Measurements from ENCODE around the gene OR5AN1.
"Not testable (repeated sequence)": the region's sequence is repeated elsewhere in the genome, so short reads cannot be mapped to it uniquely, and the experiment has no call there.

The OR5AN1 gene, protein sequence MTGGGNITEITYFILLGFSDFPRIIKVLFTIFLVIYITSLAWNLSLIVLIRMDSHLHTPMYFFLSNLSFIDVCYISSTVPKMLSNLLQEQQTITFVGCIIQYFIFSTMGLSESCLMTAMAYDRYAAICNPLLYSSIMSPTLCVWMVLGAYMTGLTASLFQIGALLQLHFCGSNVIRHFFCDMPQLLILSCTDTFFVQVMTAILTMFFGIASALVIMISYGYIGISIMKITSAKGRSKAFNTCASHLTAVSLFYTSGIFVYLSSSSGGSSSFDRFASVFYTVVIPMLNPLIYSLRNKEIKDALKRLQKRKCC

DNA sequence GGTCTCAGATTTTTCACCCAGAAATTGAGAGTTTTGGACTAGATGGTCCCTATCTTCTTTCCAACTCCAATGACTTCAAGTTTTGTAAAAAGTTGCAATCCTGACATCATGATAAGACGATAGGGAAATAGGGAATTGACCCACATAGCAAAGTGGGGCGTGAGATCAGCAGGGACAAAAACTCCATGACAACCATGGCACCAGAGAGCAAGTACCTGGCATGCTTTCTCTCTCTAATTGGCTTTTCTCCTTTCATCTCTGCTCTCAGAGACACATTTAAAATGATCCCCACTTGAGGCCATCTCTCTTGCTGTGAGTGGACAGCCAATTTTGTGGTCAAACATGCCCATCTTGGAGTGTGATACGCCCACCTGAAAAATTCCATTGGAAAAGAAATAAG, at the start of gene OR5AN1:
Gene OR5AN1 (plus strand): TSS at position 301 of the 400 bp plus-strand sequence. CDS start 5,564 bp downstream, outside the sequence.
- DNase-seq: no peak

DNA sequence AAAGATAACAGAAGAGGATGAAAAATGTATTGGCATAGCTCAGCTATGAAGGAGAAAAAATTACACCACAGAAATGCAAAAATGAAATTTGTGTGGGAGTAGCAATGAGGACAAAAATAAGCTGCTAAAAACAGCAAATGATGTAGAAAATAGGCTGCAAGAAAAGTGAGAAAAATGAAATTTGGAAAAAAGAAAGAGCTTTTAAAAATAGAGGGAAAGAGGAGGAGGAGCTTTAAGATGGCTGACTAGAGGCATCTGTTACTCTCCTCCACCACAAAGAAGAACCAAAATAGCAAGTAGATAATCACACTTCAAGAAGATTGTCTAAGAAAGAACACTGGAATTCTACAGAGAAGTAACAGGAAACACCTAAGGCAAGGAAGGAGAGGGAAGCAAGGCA, 23.7 kb upstream of the OR5AN1 start:
- no peak for DNase-seq

DNA sequence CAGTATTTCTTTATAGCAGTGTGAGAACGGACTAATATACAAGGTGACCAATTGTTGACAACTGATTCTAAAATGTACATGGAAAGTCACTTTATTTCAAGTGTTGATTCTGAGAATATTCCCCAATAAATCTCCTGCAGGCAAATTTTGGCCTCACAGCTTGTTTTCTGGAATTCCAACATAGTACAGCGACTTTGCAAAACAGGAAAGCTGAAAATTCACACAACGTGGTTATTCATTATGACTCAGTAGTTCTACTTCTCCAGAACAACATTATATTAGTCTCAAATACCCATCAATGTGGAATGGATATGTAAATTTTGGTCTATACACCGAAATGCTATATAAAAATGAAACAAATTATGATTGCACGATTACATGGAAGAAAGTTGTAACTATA, 22.5 kb upstream of the OR5AN1 start:
- DNase-seq: no peak

DNA sequence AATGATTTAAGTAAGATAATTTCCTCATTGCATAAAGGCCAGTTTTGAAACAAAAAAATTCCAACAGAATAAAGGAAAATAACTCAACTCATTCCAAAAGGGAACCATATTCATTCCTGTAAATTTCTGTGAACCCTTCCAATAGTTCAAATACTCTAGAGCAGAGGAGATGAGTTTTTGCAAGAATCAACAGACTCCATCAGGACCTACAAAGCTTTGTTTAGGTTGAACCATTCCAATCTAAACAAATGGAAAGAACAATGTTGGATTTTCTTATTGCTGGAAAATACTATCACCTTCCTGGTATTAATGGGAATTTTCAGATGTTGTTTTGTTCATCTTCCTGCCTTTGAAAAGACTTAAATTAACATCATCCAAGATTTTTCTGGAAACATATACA, 21.8 kb upstream of the OR5AN1 start:
- DNase-seq: no peak

DNA sequence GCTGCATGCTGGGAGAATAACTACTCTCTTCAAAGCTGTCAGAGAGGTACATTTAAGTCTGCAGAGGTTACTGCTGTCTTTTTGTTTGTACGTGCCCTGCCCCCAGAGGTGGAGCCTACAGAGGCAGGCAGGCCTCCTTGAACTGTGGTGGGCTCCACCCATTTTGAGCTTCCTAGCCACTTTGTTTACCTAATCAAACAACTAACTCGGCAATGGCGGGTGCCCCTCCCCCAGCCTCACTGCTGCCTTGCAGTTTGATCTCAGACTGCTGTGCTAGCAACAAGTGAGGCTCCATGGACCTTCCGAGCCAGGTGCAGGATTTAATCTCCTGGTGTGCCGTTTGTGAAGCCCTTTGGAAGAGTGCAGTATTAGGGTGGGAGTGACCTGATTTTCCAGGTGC, 9.0 kb upstream of the OR5AN1 start:
- DNase-seq: not testable (repeated sequence)

DNA sequence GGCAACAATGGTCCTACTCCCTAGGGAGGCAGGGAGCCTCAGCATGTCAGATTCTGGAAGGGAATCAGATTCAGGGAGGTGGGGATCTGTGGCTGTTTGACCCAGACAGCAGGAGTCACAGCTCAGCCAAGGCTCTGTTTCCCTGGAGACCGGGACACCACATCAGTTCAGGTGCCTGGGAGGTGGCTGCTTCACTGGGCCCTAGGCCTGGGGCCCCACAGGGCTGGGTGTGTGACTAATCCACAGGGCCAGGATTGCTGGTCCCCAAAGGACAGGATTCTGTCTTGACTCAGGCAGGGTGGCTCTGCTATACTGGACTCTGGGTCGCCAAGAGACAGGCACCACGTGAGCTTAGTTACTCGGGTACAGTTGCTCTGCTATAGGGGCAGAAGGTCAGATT, 3.5 kb upstream of the OR5AN1 start:
- no peak for DNase-seq

DNA sequence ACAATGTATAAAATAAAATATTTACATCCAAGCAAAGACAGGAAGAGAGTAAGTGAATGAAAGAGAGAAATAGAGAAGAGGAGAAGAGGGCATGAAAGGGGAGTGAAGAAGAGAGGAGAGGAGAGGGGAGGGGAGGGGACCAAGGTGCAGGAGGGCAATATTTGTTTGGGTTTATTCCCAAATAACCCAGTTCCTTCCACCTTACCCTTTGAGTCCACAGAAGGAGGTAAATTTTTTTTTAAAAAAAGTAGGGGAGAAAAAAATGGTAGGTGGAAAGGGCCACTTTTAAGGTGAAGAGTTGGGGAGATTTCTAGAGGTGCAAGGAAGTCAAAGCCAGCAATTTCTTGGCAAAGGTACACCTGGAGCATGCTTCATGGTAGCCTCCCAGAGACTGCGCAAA, 2.1 kb upstream of the OR5AN1 start:
- DNase-seq: no peak

DNA sequence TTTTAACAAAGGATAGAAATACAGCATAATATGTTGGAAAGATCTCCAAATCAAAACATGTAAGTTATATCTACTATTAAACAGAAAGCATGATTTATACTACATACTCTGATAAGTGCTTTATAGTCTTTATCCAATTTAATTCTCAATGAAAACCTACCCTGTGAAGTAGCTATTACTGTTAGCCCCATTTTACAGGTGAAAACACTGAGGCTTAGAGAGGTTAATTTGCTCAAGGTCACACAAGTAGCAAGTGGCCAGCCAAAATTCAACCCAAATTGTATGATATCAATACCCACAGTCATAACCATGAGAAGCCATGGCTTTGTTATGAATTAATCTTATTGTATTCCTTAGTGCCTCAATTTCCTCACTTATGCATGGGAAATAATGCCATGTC, 675 bp upstream of the OR5AN1 start:
- DNase-seq: no peak

DNA sequence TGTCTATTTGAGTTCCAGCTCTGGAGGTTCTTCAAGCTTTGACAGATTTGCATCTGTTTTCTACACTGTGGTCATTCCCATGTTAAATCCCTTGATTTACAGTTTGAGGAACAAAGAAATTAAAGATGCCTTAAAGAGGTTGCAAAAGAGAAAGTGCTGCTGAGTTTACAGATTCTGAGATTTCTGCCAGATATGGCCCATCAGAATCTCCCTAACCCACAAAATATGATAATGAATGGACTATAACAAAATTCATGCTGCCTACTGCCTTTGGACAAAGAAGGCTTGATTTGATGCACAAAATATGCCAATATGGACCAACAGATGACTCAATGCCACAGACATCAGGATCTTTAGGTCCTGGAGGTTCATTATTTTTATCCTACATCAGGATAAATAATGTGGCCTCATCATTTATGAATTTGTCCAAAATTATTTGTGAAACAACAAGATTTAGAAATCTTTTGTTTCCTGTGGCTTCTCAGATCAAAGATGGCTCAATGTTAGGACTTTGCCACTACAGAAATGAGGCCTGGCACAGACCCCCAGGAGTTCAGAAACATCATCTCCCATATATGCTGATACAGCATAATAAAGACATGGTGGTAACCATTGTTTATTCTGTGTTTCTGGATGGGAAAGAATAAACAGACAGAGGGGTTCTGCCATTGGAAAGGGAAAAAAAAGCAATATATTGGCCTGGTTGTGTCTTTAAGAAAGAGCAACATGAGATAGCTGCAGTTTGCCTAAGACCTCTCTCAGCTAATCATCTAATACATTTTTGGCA, 6.7 kb downstream of the OR5AN1 start:
- no peak for DNase-seq

DNA sequence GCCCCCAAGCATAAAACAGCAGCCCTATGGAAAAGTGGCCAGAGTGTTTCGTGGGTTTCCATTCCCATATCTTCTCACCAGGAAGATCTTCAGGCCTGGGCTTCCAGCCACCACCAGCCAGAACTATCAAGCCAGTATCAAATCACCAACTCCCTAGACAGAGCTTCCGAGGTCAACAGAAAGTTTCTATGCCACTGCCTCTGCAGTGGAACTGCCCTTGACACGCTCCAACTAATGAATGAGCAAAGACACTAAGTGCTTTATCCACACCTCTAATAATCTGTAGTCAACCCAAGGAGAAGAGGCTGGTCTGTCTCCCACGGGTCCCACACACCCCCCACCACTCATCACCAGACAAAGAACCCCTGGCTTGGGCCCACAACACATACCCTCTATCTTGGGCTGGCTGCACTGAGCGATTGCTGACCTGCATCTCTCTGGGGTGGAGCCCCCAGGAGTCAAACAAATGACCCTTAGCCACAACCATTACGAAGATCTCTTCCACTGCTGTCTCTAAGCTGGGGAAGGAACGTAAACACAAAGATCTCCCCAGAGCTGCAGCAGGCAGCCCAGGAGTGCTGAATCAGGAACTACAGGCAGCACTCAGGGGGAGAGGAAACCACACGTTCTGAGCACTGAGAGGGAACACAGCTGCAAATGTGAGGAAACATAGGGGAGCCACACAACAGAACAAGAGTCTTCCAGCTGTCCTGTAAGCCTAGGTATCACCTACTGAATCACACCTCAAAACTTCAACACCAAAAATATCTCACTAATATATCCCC, 9.7 kb downstream of the OR5AN1 start:
- no peak for DNase-seq

DNA sequence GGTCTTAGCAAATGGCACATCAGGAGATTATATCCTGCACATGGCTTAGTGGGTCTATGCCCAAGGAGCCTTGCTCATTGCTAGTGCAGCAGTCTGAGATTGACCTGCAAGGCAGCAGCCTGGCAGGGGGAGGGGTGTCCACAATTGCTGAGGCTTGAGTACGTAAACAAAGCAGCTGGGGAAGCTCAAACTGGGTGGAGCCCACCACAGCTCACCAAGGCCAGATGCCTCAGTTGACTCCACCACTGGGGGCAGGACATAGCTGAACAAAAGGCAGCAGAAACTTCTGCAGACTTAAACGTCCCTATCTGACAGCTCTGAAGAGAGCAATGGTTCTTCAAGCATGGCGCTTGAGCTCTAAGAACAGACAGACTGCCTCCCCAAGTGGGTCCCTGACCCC, 13.6 kb downstream of the OR5AN1 start:
- not testable (repeated sequence) for DNase-seq

DNA sequence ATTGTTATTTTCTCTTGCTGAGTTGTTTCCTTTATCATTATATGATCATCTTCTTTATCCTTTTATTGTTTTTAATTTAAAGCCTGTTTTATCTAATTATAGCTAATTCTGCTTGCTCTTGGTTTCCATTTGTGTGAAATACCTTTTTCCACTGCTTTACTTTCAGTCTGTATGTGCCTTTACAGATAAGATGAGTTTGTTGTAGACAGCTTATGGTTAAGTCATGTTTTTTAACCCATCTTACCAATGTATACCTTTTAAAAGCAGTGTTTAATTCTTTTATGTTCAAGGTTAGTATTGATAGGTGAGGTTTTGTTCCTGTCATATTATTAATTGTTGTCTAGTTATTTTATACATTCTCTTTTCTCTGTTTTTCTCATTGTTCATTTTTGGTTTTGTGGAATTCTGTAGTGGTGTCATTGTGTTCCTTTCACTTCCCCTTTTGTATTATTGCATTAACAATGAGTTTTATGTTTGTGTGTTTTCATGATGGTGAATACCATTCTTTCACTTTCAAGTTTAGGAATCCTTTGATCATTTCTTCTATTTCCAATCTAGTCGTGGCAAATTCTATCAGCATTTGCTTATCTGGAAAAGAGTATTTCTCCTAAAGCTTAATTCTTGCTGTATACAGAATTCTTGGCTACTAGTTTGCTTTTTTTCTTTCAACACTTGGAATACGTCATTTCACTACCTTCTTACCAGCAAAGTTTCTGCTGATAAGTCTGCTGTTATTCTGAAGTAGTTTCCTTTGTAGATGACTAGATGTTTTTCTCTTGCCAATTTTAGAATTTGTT, 21.8 kb downstream of the OR5AN1 start:
- no peak for DNase-seq

DNA sequence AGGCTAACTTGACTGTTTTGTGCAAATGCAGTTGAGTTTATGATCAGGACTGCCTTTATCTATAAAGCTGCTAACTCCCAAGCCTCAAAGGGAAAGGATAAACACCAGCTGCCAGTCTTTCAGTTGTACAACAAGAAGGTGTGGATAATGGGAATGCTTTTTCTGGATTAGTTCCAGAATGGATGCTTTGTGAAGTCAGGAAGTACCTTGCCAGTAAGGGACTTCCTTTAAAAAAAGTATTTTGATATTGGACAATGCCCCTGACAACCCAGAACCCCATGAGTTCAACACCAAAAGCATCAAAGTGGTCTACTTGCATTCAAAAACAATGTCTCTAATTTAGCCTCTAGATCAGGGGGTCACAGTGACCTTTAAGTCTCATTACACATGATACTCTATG, 35.5 kb downstream of the OR5AN1 start:
- no peak for DNase-seq

DNA sequence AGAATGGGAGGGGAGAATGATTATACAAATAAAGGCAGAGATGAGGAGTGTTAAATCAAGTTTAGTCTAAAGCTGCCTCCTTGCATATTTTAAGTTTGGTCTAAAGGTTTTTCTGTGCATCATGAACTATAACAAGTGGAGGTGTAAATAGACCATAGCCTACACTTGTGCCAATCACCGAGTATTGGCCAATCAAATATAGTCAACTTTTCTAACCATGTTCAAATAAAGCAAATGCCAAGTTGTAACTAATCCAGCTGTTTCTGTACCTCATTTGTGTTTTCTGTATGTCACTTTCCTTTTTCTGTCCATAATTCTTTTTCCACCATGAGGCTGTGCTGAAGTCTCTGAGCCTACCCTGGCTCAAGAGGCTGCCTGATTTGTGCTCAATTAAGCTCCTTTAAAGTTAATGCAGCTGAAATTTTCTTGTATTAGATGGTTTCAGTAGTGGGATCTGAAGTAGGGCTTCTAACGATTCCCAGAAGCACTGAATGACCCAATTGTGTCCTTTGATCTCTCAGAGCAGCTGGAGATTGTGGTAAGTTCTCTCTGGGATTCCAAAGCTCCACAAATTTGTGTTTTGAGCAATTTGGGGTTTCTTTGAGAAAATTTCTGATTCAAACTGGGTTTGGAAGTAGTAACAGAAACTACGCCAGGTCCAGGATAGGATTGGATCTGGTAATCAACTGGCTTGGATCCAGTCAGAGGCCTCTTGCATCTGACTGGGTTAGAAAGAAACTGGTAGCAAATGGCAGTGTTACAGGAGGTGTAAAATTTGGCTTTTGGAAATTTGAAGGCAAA, 42.0 kb downstream of the OR5AN1 start:
- DNase-seq: no peak

DNA sequence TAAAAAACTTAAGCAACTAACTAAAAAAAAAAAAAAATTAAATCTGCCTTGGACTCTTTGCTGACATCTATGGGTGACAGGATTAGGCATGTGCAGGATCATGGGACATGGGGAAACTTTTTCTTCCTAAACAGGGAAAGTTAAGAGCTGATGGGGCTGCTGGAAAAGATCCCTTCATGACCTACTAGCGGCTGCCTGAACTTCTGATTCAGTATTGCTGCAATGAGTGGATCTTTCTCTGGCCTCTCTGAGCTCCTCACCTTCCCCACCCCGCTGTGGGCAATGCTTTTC, 42.5 kb downstream of the OR5AN1 start:
- DNase-seq: no peak

DNA sequence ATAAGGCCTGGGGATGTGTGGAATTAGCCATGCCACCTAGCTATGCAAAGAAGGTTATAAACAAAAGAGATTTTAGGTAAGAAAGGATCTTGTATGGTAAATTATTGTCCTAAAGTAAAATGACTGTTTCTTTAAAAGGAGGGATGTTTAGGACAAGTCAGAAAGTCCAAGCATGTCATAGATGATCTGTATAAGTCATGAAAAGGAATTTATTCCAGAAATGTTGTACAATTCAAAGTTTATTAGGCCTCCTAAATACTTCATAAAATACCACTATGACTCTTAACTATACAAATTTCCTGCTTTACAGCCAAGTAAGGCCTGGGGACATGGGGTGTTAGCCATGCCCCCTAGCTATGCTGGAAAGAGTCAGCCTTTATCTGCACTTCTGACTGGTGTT, 44.9 kb downstream of the OR5AN1 start:
- DNase-seq: no peak

DNA sequence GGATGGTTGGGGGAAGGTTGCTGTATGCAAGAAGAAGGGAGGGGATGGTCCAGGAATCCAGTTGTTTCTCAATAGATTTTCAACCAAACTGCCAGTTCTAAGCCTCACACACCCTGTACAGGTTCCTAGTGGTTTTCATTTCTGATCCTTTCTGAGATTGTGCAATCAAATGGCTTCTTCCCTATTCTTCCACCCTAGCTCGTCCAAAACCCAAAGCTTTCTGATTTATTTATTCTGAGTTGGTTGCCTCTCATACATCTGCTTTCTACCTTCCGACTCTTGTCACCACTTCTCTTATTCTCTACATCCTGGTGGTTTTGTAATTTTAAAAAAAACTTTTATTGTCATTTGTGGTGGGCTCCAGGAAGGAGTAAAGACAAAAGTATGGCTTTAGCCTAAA, 55.0 kb downstream of the OR5AN1 start:
- DNase-seq: no peak

DNA sequence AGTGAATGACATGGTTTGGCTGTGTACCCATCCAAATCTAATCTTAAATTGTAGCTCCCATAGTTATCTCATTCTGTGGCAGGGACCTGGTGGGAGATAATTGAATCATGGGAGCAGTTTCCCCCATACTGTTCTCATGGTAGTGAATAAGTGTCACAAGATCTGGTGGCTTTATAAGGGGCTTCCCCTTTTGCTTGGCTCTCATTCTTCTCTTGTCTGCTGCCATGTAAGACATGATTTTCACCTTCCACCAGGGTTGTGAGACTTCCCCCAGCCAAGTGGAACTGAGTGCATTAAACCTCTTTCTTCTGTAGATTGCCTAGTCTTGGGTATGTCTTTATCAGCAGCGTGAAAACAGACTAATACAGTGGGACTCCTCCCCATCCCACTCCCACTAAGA, 56.4 kb downstream of the OR5AN1 start:
- DNase-seq: no peak

DNA sequence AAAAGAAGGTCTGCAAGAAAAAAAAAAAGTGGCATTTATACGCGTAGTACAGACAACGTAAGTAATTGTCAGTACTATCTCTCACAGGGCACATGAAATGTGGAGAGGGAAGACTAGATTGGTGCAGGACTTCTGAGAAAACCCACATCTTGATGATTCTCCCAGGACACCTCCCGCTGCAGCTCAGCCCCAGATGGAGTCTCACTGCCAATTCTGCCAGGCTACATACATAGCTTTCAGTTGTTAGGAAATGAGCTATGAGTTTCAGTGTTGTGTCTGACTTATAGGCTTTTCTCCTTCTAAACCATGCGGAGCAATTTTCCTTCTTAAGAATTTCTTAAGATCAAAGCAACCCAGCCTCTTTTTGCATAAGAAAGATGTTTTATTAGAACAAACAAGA, 57.9 kb downstream of the OR5AN1 start:
- DNase-seq: no peak

DNA sequence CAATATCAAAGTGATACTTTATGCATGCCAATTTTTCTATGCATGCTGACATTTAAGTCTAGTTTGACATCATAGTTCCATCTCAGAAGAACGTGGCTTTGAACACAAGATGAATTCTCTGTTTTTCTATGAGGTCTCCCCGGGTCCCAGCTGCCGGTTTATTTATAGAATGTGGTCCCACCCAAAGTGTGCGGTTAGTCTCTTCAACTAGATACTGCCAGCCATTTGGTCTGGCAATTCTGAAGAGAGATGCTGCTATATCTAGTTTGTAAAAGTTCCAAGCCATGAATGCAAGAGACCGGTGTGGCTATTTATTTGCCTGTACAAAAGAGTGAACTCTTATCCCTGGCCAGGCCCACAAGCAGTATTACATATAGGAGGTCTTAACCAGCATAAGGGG, 58.3 kb downstream of the OR5AN1 start:
- DNase-seq: peak; percentile 31

DNA sequence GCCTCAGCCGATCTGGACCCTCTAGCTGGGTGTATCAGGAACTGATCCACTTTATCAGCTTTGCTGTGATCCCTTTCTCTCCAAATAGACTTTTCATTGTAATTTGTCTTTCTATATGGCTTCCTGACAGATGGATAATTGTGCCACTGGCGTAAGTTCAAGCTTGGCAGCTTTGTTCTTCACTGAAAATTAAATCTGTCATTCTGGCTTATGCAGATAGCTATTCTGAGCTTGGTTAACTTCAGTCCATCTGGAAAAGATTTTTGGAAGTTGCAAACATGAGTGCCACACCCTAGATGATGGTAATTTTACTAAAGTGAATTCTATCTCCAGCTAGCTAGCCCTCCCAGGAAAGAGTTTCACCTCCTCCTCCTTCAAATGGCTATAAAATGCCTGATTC, 59.5 kb downstream of the OR5AN1 start:
- peak; percentile 78 for DNase-seq

All from DMS 273 treated with DMSO at 0.1 percent for 48 hours (cell line).